Putamen (tissue), 1 donor: ENCODE results near the gene HTR2B.
"Not testable (repeated sequence)": the region's sequence is repeated elsewhere in the genome, so short reads cannot be mapped to it uniquely, and the experiment has no call there.

Experiments
- DNase-seq: peaks from one replicate; pipeline ENCODE4 v3.0.0-alpha.2; 2016; ENCODE audit warnings: low spot score

HTR2B gene

DNA sequence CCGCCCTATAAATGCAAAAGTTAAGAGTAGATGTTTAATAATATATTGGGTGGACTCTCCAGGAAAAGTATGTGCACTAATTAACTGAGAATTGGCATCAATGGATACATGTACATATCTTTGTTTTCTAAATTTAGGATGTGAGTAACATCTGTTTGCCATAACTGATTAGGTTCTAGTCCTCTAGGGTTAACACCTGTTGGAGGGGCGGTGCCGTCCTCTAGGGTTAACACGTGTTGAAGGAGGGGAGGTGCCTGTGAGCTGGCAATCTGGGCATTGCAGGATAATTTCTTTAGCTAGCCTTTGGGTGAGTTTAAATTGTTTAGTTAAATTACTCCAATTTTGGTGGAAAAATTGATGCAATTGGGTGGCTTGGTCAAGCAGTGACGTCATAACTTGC, 30.9 kb downstream of the HTR2B start:
- no peak for DNase-seq

DNA sequence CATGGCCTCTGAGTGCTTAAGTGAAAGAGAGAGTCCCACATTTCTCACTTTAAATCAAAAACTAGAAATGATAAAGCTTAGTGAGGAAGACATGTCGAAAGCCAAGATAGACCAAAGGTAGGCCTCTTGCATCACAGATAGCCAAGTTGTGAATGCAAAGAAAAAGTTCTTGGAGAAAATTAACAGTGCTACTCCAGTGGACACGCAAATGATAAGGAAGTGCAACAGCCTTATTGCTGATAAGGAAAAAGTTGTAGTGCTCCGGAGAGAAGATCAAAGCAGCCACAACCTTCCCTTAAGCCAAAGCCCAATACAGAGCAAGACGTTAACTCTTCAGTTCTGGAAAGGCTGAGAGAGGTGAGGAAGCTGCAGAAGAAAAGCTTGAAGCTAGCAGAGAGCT, 36.1 kb downstream of the HTR2B start:
- DNase-seq: no peak

DNA sequence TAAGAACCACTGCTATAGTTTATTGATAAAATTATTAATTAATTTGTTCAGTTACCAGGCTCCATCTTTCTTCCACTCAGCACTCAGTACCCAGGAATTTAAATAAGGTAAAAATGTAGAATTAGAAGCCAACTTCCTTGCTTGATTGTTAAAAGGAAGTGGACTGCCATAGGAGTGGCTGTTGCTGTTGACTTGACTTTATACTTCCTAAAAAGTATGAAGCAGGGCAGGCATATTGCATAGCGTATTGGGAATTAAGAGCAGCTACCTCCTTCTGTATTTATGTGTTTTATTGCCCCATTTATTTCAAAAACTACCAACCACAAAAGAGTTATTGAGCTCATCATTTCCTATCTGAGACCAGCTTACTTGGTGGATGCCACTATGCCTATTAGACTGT, 40.3 kb downstream of the HTR2B start:
- DNase-seq: no peak

DNA sequence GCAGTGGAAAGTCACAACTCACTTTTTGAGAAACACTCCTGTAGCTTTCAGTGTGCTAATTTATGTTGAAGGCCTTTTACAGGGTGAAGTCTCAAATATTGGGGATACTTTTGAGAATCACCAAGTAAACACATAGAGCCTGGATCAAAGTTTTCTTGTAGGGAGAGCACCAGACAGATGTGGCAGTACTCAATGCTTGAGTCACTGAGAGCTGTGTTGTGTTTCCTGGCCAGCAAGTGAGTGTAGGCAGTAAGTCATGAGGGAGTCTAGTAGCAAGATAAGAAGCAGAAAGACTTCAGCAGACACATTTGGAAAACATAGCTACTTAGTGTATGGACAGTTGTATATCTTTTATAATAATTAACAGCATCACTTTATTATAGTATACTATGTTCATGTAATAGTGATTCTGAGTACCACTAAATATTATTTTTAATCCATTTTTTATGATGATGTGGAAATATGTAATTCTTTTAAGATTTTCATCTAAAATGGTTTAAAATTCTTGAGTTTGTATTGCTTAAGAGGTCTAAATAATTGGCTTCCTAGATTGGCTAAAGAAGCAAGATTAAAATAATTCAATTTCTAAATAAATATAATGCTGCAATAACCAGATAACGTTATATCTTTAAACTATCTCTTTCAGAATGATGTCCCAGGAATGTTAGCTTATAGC, 55.3 kb downstream of the HTR2B start:
- DNase-seq: no peak

DNA sequence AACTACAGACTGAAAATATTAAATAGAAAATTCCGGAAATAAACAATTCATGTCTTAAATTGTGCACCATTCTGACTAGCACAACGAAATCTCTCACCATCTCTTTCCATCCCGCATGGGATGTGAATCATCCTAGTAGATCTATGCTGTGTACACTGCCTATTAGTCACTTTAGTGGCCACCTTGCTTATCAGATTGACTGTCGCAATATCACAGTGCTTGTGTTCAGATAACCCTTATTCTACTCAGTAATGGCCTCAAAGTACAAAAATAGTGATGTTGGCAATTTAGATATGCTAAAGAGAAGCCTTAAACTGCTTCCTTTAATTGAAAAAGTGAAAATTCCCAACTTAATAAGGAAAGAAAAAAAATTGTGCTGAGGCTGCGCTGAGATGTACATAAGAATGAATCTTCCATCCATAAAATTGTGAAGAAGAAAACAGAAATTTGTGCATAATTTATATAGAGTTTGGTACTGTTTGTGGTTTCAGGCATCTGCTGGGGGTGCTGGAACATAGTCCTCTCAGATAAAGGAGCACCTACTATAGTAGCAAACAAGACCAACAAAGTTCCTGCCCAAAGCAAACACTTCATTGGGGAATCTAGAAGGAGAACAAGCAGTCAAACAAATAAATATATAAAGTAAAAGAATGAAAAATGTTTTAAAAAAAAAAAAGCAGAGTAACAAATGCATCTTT, 56.2 kb downstream of the HTR2B start:
- DNase-seq: no peak

DNA sequence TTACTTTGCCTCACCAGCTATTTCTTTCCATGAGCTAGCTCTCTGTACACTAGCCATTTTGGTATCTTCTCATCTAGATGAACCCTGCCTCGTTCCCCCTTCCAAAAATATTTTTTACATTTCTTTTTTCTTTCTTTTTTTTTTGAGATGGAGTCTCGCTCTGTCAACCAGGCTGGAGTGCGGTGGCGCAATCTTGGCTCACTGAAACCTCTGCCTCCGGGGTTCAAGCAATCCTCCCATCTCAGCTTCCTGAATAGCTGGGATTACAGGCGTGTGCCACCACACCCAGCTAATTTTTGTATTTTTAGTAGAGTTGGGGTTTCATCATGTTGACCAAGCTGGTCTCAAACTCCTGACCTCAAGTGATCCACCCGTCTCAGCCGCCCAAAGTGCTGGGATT, 57.3 kb downstream of the HTR2B start:
- DNase-seq: not testable (repeated sequence)

DNA sequence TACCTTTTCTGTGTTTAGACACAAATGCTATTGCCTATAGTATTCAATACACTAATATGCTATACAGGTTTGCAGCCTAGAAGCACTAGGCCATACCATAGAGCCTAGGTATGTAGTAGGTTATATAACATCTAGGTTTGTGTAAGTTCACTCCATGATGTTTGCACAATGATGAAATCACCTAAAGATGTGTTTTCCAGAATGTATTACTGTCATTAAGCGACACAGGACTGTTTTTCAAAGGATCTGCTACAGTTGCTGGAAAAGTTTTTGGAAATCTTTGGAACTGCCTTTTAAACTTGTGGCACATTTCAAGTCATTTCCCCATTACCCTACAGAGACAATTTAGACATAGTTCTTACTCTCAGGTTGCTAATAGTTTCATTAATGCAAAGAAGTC, 58.9 kb downstream of the HTR2B start:
- DNase-seq: no peak

DNA sequence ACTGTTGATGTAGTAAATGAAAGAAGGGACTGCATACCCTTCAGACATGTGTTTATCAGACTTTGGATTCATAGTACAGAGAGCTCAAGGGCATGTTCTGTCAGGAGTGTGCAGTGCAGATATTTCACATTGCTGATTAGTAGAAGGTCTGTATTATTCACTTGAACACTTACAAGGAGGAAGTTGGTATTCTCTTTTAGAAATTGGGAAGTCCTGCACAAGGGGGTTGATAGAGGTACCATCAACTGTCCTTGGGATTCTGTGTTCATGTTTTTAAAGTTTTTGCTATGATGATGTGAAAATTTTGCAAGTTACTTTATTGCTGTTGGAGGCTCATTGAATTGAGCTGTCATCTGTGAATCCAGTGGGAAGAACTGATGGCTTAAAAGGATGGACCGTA, 61.5 kb downstream of the HTR2B start:
- DNase-seq: no peak

DNA sequence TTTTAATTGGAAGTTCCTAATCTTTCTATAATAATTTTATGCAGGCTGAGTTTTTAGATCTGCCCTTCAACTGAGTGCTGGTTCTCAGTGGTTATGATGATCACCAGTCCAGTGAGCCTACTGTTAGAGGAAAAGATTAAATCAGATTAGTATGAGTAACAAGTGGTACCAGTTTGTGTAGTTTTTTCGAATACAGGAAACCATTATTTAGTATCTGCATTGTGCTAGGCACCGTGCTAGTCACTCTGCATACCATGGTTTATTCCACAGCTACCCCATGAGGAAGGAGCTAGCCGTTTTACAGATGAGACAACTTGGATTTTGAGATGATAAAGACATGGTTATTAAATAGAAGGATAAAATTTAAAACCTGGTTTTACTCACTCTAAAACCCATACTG, 62.1 kb downstream of the HTR2B start:
- DNase-seq: no peak

DNA sequence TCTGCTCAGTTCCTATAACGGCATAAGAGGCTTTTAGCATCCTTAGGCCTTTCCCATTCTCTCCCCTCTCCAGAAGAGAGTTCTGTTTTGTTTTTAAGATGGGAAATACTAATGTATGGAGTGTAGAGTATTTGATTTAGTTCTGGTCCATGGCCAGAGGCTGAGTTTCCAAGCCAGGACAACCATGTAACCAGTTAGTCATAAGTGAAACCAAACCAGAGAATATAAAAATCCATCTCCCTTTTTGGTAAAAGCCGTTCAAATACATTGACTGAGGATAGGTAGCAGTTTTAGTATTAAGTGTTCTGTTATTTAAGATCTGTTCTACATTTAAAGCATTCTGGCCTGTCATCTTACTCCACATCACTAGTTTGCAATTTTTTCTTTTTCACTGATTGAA, 65.1 kb downstream of the HTR2B start:
- DNase-seq: no peak

DNA sequence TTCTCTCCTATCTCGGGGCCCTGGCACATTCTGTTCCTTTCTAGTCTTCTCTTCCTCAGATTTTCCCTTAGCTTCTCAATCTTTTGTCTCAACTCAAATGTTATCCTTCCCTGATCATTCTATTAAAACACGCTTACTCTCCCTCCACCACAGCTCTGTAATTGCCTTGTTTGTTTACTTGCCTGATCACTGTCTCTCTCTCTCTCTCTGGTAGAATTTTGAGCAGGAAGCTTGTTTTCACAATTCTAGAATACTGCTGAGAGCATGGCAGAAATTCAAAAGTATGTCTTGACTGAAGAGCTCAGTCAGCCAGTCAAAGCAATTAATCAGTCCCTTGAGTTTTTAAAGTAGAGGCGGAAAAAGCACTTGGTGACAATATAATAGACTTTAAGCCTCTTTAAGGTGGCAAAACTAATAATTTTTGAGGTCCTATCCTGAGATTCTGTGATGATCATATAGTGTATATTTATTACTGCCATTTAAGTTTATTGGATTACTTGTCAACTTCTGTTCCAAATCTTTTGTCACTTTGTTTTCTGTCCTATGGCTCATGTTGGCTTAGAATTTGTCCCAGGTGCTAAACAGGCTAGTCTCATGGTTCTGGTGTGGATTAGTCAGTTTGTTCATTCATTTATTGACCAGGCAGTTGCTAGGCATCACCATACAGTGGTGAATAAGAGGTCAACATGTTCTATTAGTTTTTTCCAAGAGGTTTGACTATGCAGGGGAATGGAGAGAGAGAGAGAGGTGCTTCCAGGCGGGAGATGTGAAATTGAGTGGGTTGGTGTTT, 65.9 kb downstream of the HTR2B start:
- no peak for DNase-seq
